NCI-H226 (cell line): ENCODE data around the gene EEA1.

Experiments used
- DNase-seq: peaks from one replicate; pipeline ENCODE4 v3.0.0-alpha.2; 2015

The EEA1 gene

GRCh38 chr12:92877904-92878303, 51.2 kb downstream of the EEA1 start:
- no peak for DNase-seq

- DNase-seq: no peak
These were observed 52.6 kb downstream of the EEA1 start for GRCh38 chr12:92876496-92876895.

- no peak for DNase-seq
These were observed 58.0 kb downstream of the EEA1 start for GRCh38 chr12:92871116-92871515.

GRCh38 chr12:92866418-92866817, 62.7 kb downstream of the EEA1 start:
- DNase-seq: peak; percentile 4

- no peak for DNase-seq
These were observed 65.8 kb downstream of the EEA1 start for GRCh38 chr12:92863251-92863650.

GRCh38 chr12:92861381-92861780, 67.7 kb downstream of the EEA1 start:
- peak; percentile 78 for DNase-seq

GRCh38 chr12:92860521-92860920, 68.6 kb downstream of the EEA1 start:
- DNase-seq: no peak

- DNase-seq: no peak
These were observed 69.3 kb downstream of the EEA1 start for GRCh38 chr12:92859650-92860386.

GRCh38 chr12:92857818-92858217, 71.3 kb downstream of the EEA1 start:
- no peak for DNase-seq

GRCh38 chr12:92854344-92854743, 74.8 kb downstream of the EEA1 start:
- DNase-seq: no peak

GRCh38 chr12:92848740-92849139, 80.4 kb downstream of the EEA1 start:
- DNase-seq: no peak

- no peak for DNase-seq
These were observed 81.7 kb downstream of the EEA1 start for GRCh38 chr12:92847368-92847767.

- DNase-seq: no peak
These were observed 83.8 kb downstream of the EEA1 start for GRCh38 chr12:92845329-92845728.

- DNase-seq: no peak
These were observed 84.8 kb downstream of the EEA1 start for GRCh38 chr12:92844151-92844763.

GRCh38 chr12:92829686-92830282, 99.3 kb downstream of the EEA1 start:
- DNase-seq: no peak

- no peak for DNase-seq
These were observed 100.5 kb downstream of the EEA1 start for GRCh38 chr12:92828565-92828964.

GRCh38 chr12:92827836-92828431, 101.2 kb downstream of the EEA1 start:
- peak; percentile 19 for DNase-seq

- DNase-seq: no peak
These were observed 108.0 kb downstream of the EEA1 start for GRCh38 chr12:92821142-92821541.

- DNase-seq: no peak
These were observed 114.5 kb downstream of the EEA1 start for GRCh38 chr12:92814584-92814983.

GRCh38 chr12:92810370-92810769, 118.7 kb downstream of the EEA1 start:
- DNase-seq: no peak

- no peak for DNase-seq
These were observed 125.2 kb downstream of the EEA1 start for GRCh38 chr12:92803903-92804302.

- DNase-seq: no peak
These were observed 126.2 kb downstream of the EEA1 start for GRCh38 chr12:92802906-92803305.

- no peak for DNase-seq
These were observed 132.4 kb downstream of the EEA1 start for GRCh38 chr12:92796650-92797049.

GRCh38 chr12:92794814-92795213, 134.3 kb downstream of the EEA1 start:
- no peak for DNase-seq
